HepG2 (cell line): ENCODE data around the gene DPY19L3. TPM values are rescaled to one million over a fixed set of nuclear protein-coding genes. Genes with fewer than 3 reads are reported as not detected.
A peak's percentile ranks its signal among the peaks of the same experiment; 100 is the strongest.

Experiments used
- AFF4 ChIP-seq: sonication (generic); formaldehyde crosslinking; IDR thresholded peaks from 2 replicates; pipeline ENCODE4 v1.4.0; 2020; ENCODE audit warnings: missing genetic modification reagents
- FOXO1 ChIP-seq: sonication (generic); formaldehyde crosslinking; IDR thresholded peaks from 2 replicates; pipeline ENCODE4 v1.4.0; 2020; ENCODE audit warnings: missing genetic modification reagents
- HNRNPL ChIP-seq: fragments of 200-400 bp; formaldehyde crosslinking; IDR thresholded peaks from 2 replicates; pipeline ENCODE4 v1.6.1; 2017; ENCODE audit warnings: mild to moderate bottlenecking, low read depth, low read length
- IKZF1 ChIP-seq: fragments of 450-650 bp; IDR thresholded peaks from 2 replicates; pipeline ENCODE4 v1.7.1; 2016
- RERE ChIP-seq: IDR thresholded peaks from 2 replicates; pipeline ENCODE4 v1.6.1; 2016; ENCODE audit warnings: low read depth, missing genetic modification reagents, missing compliant biosample characterization
- SMC3 ChIP-seq: IDR thresholded peaks from 2 replicates; pipeline ENCODE4 v1.6.1; 2011; ENCODE audit warnings: low read length, improper control_type of control experiment
- TSC22D2 ChIP-seq: sonication (generic); formaldehyde crosslinking; IDR thresholded peaks from 2 replicates; pipeline ENCODE4 v1.5.1; 2020; ENCODE audit warnings: missing genetic modification reagents, mild to moderate bottlenecking, borderline replicate concordance
- ZIK1 ChIP-seq: sonication (generic); formaldehyde crosslinking; IDR thresholded peaks from 2 replicates; pipeline ENCODE4 v1.5.0; 2020; ENCODE audit warnings: mild to moderate bottlenecking, low read depth, missing genetic modification reagents, borderline replicate concordance
- ZKSCAN5 ChIP-seq: sonication (generic); formaldehyde crosslinking; IDR thresholded peaks from 2 replicates; pipeline ENCODE4 v1.5.1; 2020; ENCODE audit warnings: mild to moderate bottlenecking, missing genetic modification reagents
- ZNF12 ChIP-seq: sonication (generic); formaldehyde crosslinking; IDR thresholded peaks from 2 replicates; pipeline ENCODE4 v1.5.0; 2020; ENCODE audit warnings: missing genetic modification reagents
- ZNF205 ChIP-seq: IDR thresholded peaks from 2 replicates; pipeline ENCODE4 v1.6.1; 2018; ENCODE audit warnings: missing biosample characterization, missing genetic modification reagents
- ZNF207 ChIP-seq: fragments of 450-650 bp; IDR thresholded peaks from 2 replicates; pipeline ENCODE4 v1.6.1; 2016; ENCODE audit warnings: antibody characterized with exemption, borderline replicate concordance
- ZNF24 ChIP-seq: fragments of 450-650 bp; IDR thresholded peaks from 2 replicates; pipeline ENCODE4 v1.6.1; 2017; ENCODE audit warnings: antibody characterized with exemption, mild to moderate bottlenecking
- ZNF3 ChIP-seq: IDR thresholded peaks from 2 replicates; pipeline ENCODE4 v1.7.0; 2017; ENCODE audit warnings: inconsistent platforms
- ZNF614 ChIP-seq: IDR thresholded peaks from 2 replicates; pipeline ENCODE4 v1.6.1; 2018; ENCODE audit warnings: missing biosample characterization, missing genetic modification reagents, inconsistent platforms, borderline replicate concordance
- ZNF7 ChIP-seq: IDR thresholded peaks from 2 replicates; pipeline ENCODE4 v1.6.1; 2016; ENCODE audit warnings: missing biosample characterization, missing genetic modification reagents
- ZNF710 ChIP-seq: sonication (generic); formaldehyde crosslinking; IDR thresholded peaks from 2 replicates; pipeline ENCODE4 v1.5.0; 2020; ENCODE audit warnings: mild to moderate bottlenecking, missing genetic modification reagents, borderline replicate concordance
- ZSCAN9 ChIP-seq: IDR thresholded peaks from 2 replicates; pipeline ENCODE4 v1.6.1; 2016; ENCODE audit warnings: borderline replicate concordance
- polyA plus RNA-seq, 8 experiments: library from polyadenylated mRNA; depleted of rRNA in 3 of 8; stranded (reverse) in 7 of 8; unstranded in 1 of 8; fragments of >200 nt; fragmentation: Illumina TruSeq in 4 of 8; extraction: Trizol in 4 of 8; gene quantifications; 2 replicates each; pipeline versions ENCODE4 v1.2.1 to v1.2.3, GENCODE V29; 2011 to 2016; ENCODE audit warnings: low read depth in 4 of 8, missing spikeins in 1 of 8, mixed read lengths in 1 of 8; ENCODE audit not compliant: insufficient read depth in 1 of 8
- total RNA-seq, 5 experiments: library from RNA; depleted of rRNA; stranded (reverse); fragments of >200 nt; fragmentation: Illumina TruSeq; extraction: Trizol; gene quantifications; 2 replicates each; pipeline ENCODE4 v1.2.3, GENCODE V29; 2016; ENCODE audit warnings: low read depth in 1 of 5
- TF ChIP-seq, protein P1 (sequence below): sonication (generic); formaldehyde crosslinking; IDR thresholded peaks from 2 replicates; pipeline ENCODE4 v1.5.0; 2020; ENCODE audit warnings: missing genetic modification reagents

Gene DPY19L3
- total and polyA plus RNA-seq, 2 of the 13 experiments (the other 11 are each of a cell fraction or from before 2014, with no cell fraction given), result 21.6 to 25.2 TPM

DNA sequence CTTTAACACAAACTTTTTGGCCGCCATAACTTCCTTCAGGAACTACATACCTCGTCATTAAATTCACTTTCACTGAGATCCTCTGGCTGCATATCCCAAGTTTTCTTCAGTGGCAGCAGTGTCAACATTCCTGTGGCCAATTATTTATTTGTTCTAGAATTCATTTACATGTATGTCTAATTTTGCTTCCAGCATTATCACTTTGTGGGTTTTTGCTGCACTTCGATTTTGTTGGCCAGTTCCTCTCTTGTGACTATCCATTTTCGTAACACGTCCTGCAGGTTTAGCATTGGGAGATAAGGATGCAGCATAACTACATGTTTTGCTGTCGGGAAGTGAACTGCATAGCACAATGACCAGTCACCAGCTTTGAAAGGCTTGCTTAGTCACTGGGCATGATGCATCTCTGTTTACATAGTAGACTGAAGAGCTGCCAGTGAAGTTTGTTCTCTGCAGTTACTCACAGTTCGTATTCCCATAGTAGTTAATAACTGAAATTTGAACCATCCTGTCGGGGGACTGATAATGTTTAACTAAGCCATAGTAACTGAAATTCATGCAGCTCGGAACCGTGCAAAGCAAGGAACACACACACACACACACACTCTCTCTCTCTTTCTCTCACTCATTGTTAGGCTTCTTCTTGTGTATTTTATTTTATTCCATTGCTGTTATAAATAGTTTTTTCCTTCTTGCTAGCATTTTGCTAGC, 31.8 kb upstream of the DPY19L3 start (continued):
- TF ChIP-seq AFF4 (CRISPR knock-in tag) (no peak), ZNF614 (CRISPR knock-in tag) (peak; percentile 86), ZNF205 (CRISPR knock-in tag) (peak; percentile 80; the same call in 1 of the 2 replicates), TSC22D2 (no peak), RERE (CRISPR knock-in tag) (peak; percentile 28; the same call in 1 of the 2 replicates), ZNF207 (no peak), ZIK1 (no peak), ZNF12 (peak; percentile 75), IKZF1 (no peak), ZNF7 (CRISPR knock-in tag) (no peak), ZNF710 (no peak; the same call in 1 of the 2 replicates), ZNF24 (peak; percentile 32; the same call in 1 of the 2 replicates), SMC3 (no peak), ZSCAN9 (CRISPR knock-in tag) (peak; percentile 84; the same call in 1 of the 2 replicates), FOXO1 (CRISPR knock-in tag) (peak; percentile 89), ZNF3 (CRISPR knock-in tag) (no peak), HNRNPL (no peak), ZKSCAN5 (no peak)
- TF ChIP-seq, protein P1, sequence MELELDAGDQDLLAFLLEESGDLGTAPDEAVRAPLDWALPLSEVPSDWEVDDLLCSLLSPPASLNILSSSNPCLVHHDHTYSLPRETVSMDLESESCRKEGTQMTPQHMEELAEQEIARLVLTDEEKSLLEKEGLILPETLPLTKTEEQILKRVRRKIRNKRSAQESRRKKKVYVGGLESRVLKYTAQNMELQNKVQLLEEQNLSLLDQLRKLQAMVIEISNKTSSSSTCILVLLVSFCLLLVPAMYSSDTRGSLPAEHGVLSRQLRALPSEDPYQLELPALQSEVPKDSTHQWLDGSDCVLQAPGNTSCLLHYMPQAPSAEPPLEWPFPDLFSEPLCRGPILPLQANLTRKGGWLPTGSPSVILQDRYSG (CRISPR knock-in tag), result no peak
